ENCODE results near the gene AP4B1. TPM values are rescaled to one million over a fixed set of nuclear protein-coding genes. Genes with fewer than 3 reads are reported as not detected.

The AP4B1 gene
- total and polyA plus RNA-seq, 11 donors = 7.3 to 17.2 (median 10.5) TPM

- ATAC-seq = peak; percentile 95 to 96 (median 96)
- Histone ChIP-seq H3K4me1 (peaks cover 6 to 52% (median 37%) of the 10 kb centered on the region in 12 donors), H3K36me3 (no peaks in the 10 kb centered on the region), H3K4me3 (peak within 1 kb of the TSS; percentile 73 to 99 (median 94)), H3K27ac (peak within 1 kb of the TSS; percentile 62 to 98 (median 95)), H3K27me3 (no peaks in the 10 kb centered on the region), H3K9me3 (no peaks in the 10 kb centered on the region)
- intact Hi-C loops (cut with DNase I) = loop anchor here in 9 of 10 donors (1.0 to 2.0 kb wide), 5 partner anchors 16 to 117 kb away; partner anchors contain the start of genes DCLRE1B (in 8 of the 9), AP4B1 (in 1 of the 9) and RSBN1 (in 1 of the 9)
- TF ChIP-seq POLR2A (IDR thresholded peaks at IDR 0.05) = peak in 1 of 2 donors; percentile 68
- no peak for TF ChIP-seq CTCF (IDR thresholded peaks at IDR 0.05)
- peak; percentile 94 to 96 (median 96) for DNase-seq
- WGBS, 4 donors = 0 to 1% (median 1%) methylated on average over 33 to 61 of the region's 61 CpGs
Measured at GRCh38 chr1:113928941-113929749, 24.5 kb upstream of the AP4B1 start, which contains the start of gene HIPK1. HIPK1 (plus strand) TSS chr1:113929324.

DNA sequence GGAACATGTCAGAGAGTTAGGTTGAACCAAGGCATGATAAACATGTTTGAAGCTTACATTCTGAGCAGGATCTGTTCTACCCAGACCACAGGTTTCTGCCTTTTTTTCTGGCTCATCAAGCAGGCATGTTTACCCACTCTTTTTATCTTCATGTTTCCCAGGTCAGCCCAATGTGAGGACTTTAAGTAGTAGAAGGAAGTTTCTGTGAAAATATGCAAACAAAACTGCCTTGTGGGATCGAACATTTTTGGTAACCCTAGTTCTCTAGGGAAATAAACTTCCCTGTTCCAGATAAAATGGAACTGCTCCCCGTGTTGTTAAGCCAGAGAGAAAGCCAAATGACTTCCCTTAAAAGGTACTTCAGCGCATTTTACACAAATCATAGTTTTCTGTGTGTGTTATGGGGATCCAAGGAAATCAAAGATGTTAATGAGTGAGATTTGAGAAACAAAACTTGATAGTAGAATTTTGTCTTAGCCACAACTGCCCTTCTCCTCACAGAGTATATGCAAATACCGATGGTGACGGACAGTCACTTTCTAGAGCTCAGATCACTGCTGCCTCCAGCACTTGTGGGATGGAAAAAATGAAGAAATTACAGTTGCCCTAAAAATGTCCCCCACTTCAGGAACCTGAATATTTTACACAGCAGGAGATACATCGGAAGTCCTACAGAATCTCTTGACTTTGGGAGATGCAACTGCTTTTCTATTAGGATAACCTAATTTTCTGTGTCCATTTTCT is 23.8 kb upstream of the AP4B1 start:
- TF ChIP-seq CTCF (IDR thresholded peaks at IDR 0.05) = no peak
- TF ChIP-seq POLR2A (IDR thresholded peaks at IDR 0.05) = no peak
- WGBS, 4 donors = 22 to 27% (median 24%) methylated on average over 6 of the region's 6 CpGs
- Histone ChIP-seq H3K4me3 (peak overlapping the region; percentile 73 to 99 (median 94)), H3K9me3 (no peaks in the 10 kb centered on the region), H3K27me3 (no peaks in the 10 kb centered on the region), H3K36me3 (no peaks in the 10 kb centered on the region), H3K27ac (peak overlapping the region; percentile 62 to 98 (median 95)), H3K4me1 (peaks cover 6 to 44% (median 33%) of the 10 kb centered on the region in 12 donors)
- DNase-seq (no peak), ATAC-seq (peak in 2 of 4 donors; percentile 22 to 29)
- intact Hi-C loops (cut with DNase I) = loop anchor here in 3 of 10 donors (1.0 to 2.0 kb wide), 3 partner anchors 22 to 116 kb away; partner anchors contain the start of genes AP4B1 (in 1 of the 3), DCLRE1B (in 1 of the 3) and RSBN1 (in 1 of the 3)

GRCh38 chr1:113924473-113924872 is 19.9 kb upstream of the AP4B1 start:
- TF ChIP-seq POLR2A (IDR thresholded peaks at IDR 0.05) = no peak
- intact Hi-C loops (cut with DNase I) = no loop called here
- Histone ChIP-seq H3K4me1 (peaks cover 0 to 14% (median 5%) of the 10 kb centered on the region in 12 donors), H3K36me3 (no peaks in the 10 kb centered on the region), H3K4me3 (no peak overlapping the region), H3K9me3 (no peaks in the 10 kb centered on the region), H3K27me3 (no peaks in the 10 kb centered on the region), H3K27ac (no peak overlapping the region)
- DNase-seq (no peak), ATAC-seq (no peak)
- 85 to 96% (median 95%) methylated on average over 2 of the region's 2 CpGs for WGBS, 4 donors

- Histone ChIP-seq H3K27ac (no peak overlapping the region), H3K4me1 (peaks cover 0 to 7% (median 1%) of the 10 kb centered on the region in 12 donors), H3K4me3 (no peak overlapping the region), H3K9me3 (no peaks in the 10 kb centered on the region), H3K27me3 (no peaks in the 10 kb centered on the region), H3K36me3 (no peaks in the 10 kb centered on the region)
- no peak for ATAC-seq
- 69 to 97% (median 95%) methylated on average over 4 of the region's 4 CpGs for WGBS, 4 donors
- TF ChIP-seq CTCF (IDR thresholded peaks at IDR 0.05) (no peak), POLR2A (IDR thresholded peaks at IDR 0.05) (no peak)
- DNase-seq = no peak
- intact Hi-C loops (cut with DNase I) = no loop called here
Measured at GRCh38 chr1:113922957-113923356, 18.4 kb upstream of the AP4B1 start.

All from heart left ventricle (tissue), 16 donors.